Dermis blood vessel endothelial cell (primary cell): Measurements from ENCODE around the gene ADCY5. TPM values are rescaled to one million over a fixed set of nuclear protein-coding genes. Genes with fewer than 3 reads are reported as not detected.

Source experiments
- DNase-seq: peaks from one replicate; pipeline ENCODE4 v3.0.0; 2010
- total RNA-seq: library from RNA; depleted of rRNA; stranded (reverse); fragments of >200 nt; gene quantifications from 2 replicates; pipeline ENCODE4 v1.2.3, GENCODE V29; 2014

Gene ADCY5
- total RNA-seq, 1 donor from 2014 or later, result 0.17 TPM

DNA sequence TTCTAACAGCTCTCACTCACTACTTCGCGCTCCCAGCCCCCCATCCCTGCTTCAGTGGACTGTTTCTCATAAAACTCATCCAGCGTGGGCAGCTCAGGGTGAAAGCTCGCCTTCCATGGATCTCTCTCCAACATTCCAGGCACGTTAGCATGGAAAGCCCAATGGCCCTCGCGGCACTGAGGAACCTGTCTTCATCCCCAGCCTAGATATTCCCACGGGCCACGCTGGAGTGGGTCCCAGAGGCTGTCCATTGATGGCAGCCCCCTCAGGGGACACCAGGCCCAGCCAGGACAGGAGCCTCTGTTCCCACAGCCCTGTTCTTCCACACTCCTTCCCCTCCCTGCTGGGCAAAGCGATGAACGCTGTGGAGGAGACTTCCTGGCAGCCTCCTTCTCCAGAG lies 126.0 kb downstream of the ADCY5 start:
- DNase-seq, result no peak

DNA sequence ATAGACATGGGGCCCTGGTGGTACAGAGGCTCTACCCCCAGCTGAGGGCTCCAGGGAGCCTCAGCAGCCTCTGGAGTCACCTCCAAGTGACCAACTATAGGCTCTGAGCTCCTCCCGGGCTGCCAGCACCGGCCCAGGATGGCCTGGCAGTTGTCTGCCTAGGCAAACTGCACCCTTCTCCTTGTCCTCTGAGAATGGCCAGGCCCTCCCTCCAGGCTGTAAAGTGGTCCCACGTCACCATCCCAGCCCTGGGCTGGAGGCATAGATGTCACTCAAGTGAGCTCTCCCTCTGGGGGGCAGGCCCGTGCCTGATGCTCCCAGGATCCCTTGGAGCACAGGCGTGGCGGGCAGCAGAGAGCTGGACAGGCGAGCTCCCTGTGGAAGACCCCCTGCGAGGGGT lies 127.1 kb downstream of the ADCY5 start:
- no peak for DNase-seq

DNA sequence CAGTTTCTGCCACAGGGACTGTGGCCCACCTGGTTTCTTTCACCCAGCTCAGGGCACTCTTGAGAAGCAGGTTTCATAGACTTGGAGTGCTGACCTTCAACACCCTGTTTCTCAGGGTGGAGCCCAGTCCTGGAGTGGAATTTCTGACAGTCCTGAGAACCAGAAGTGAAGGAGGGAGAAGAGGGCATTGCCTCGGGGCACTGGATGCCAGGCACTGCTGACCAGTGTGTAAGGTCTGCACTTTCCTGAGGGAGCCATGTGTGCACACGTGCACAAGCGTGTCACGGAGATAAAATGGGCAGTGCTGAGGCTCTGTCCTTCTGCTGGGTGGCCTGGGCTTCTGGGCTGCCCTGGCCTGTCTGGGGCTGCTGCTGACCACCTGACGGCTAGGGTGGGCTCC lies 128.7 kb downstream of the ADCY5 start:
- DNase-seq, result no peak

DNA sequence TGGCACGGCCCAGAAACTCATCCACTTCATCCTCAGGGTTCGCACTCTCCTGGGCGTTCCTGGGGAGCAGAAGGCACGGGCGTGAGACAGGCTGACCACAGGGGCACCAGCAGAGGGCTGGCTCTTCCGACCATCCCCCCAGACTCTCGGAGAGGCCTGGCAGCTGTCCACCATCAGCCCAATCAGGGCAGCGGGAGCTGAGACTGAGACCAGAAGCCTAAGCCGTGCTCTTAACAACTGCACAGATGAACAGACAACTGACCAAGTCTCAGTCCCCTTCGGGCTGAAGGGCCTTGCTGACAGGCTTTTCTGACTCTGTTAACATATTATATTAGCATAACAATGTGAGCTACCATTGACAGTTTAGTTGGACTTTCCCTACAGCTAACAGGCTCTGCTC lies 129.1 kb downstream of the ADCY5 start:
- DNase-seq, result no peak

DNA sequence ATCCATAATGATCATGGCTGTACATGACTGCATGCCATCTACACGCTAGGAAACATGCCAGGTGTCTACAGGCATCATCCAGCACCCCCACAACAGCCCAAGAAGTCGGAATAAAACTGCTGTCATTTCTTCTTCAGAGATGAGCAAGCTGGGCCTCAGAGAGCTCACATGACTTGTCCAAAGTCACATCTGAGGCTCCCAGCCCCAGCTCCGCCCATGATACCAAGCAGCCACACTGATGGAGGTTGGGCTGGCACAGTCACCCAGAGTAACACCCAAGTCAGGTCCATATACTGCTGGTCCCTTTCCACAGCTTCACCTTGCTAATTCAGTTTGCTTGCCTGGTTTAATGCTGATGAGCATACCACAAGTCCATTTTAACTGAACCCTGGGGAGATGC lies 130.5 kb downstream of the ADCY5 start:
- no peak for DNase-seq

DNA sequence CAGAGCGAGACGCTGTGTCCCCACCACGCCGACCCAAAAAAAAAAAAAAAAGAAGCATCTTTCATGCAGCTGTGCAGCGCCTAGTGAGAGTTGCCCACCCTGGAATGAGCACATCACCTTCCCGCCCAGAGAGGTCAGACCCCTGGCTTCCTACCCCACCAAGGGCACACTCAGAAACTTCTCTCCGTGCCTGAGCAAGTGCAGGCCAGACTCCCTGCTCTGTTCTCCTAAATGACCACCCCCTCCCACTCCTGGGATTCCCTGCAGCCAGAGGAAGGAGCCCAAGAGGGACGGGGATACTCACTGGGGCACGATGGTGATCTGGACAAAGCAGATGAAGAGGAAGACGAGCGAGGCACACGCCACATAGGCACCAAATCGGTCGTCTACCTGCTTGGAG lies 131.2 kb downstream of the ADCY5 start:
- no peak for DNase-seq

DNA sequence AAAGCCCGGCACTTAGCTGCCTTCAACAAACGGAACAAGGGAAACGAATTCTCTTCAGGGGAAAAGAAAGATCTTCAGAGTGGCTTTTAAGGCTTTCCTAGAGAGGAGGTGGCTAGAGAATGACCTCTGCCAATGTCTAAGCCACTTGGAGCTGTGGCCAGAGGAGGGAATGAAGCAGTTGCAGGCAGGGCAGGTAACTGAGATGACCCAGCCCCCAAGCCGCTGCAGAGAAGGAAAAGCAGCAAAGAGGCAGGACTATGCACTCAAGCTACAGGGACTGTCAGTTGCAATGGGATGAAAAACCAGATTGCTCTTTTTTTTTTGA lies 133.7 kb downstream of the ADCY5 start:
- no peak for DNase-seq

DNA sequence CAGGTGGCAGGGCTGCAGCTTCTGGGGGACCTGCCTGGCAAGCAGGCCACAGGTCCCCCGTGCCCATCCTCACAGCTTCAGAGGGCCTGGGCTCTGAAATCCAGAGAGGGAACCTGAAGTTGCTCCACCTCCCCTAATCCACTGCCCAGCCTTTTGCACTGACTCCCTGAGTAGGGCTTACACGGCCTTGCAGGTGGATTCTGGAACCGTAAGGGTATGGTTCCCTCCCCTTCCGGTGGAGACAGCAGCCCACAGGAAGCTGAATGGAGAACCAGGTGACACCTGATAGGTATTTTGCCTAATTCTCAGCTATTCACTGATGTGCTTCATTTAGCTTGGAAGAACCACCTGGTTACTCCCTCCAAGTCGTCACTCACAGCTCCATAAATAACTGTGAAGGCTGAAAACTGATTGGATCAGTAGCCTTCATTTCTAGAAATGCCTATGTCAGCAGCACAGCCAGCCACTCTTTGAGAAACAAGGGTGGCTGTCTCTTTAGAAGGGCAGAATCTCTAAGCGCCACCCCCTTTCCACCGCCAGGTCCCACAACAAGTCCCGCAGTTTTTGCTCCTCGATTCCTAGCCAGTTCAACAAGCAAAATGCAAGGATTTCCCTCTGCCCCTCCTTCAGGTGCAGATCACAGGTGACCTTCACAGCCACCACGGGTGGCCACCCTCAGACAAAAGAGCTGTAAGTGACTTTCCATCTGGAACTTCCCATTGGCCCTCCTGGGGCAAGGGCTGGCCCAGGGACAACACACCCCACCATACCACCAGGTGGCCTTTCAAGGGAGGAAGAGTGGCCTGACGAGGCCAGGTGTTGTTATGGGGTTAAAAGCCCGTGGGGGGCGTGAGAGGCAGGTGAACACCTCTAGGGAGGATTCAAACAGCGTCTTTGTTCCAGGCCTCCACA lies 134.3 kb downstream of the ADCY5 start:
- no peak for DNase-seq

DNA sequence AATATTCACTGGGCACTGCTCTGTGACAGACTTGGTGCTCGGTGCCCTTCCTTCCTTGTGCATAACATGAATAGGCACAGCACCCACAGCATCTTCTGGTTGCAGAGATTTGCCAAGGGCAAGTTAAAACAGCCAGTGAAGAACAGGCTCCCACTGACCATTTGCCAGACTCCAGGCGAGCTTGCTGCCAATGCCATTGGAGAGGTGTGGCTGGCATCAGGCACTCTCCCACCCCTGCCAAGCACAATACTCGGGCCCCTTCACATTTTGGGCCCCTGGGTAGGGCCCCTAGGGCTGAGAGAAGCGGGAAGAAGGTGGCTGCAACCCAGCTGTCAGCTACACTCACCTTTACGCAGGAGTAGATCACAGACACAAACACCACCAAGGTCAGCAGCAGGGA lies 135.0 kb downstream of the ADCY5 start:
- DNase-seq, result no peak

DNA sequence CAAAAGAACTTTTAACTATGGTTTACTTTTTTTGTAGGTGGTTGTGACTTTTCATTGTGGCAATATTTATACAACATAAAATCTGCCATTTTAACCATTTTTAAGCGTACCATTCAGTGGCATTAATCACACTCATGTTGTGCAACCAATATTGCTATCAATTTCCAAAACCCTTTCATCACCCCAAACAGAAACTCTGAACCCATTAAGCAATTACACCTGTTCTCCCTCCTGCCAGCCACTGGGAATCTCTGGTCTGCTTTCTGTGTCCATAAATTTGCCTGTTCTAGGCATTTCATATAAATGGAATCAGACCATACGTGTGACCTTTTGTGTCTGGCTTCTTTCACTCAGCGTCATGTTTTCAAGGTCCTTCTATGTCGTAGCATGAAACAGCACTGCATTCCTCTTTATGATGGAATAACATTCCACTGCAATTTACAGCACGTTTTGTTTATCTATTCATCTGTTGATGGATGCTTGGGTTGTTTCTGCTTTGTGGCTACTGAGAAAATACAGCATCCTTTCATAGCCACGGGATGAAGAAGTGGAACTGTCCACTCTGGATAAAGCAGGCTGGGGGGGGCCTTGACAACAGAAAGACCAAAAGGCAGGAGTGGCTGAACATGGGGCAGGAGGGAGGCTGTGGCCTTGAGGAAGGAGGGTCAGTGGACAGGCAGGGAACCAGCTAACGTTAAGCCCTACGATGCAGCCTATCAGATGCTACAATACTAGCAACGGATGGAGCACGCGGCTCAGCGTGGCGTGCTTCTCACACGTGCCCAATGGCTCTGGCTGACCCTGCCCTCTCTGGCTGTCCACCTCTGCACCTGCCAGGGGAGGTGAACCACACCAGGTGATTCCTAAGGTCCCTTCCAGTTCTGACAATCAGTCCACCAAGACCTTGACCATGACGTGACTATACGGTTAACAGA lies 136.3 kb downstream of the ADCY5 start:
- no peak for DNase-seq

DNA sequence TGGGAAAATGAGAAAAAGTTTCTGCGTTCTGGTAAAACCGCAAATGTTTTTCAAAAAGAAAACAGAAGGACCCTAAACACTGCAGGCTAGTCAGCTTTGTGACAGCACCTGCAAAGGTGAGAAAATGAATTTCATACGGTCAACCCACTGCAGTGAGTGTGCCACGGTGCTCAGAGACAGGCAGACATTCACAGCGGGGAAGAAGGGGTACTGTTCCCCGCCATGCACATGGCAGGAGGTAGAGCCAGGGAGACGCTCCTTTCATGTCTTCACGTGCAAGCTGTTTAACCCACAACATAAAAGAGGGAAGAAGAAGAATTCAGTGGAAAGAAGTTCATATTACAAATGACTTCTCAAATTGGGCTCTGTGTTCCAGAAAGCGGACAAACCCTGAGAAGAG lies 137.7 kb downstream of the ADCY5 start:
- no peak for DNase-seq

DNA sequence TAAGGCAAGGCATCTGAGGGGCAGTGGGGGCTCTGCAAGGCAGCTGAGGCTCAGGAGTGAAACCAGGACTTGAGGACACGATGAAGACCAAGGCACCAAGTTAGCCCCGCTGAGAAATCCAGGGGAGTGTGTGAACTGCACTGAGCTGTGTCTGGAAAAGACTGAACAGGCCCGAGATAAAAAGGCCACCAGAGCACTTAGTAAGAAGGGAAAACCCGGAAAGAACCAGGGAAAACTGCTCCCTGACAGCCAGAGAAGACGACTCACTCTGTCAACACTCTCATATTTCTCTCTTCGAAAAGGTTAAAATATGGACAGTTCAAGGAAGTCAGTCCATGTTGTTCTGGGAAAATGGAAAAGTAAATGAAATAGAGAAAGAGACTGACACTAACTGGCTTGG lies 138.1 kb downstream of the ADCY5 start:
- no peak for DNase-seq

DNA sequence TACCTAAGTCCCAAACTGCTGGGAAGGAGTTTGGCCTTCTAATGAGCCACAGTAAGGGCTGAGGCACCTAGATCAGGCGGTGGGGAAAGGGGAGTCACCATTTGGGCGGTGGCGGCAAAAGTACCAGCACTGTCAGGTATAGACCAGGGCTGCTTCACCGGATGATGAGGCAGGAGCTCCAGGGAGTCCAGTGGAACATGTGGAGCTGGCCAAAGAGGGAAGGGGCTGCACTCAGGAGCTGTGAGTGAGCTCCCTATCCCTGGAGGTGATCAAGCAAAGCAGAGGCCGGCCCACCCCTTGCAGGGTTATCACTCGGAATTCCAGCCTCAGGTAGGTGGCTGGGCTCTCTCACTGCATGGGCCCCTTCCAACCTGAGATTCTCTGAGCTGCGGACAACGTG lies 138.7 kb downstream of the ADCY5 start:
- DNase-seq, result no peak

DNA sequence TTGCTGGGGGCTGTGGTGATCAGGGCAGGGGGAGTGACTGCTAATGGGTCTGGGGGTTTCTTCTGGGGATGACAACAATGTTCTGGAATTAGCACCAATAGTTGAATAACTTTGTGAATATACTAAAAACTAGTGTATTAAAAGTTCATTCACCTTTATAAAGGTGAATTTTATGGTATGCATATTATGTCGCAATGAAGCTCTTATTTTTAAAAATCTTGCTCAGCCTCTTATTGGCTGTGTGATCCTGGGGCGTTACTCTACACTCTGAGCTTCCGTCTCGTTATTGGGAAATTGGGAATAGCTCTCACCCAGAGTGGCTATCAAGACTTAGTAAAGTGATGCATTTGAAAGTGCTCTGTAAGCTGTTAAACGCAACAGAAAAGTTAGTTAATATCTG lies 141.8 kb downstream of the ADCY5 start:
- DNase-seq, result no peak

DNA sequence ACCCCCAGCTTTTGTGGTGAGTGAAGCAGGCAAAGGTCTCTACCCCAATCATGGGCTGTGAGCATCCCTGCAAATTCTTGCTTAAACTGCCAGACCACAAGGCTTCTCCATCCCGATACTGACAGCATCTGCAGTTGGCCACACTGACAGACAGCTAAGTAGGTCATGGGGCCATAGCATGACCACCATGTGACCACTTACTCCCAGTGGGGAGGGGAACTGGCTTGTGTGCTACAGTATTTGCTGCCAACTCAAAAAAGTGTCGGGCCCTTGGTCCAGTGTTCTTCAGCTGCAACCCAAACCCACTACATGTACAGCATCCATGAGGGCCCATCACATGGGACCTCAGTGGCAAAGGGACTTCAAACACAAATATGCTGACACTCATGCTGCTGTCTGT lies 143.7 kb downstream of the ADCY5 start:
- no peak for DNase-seq

DNA sequence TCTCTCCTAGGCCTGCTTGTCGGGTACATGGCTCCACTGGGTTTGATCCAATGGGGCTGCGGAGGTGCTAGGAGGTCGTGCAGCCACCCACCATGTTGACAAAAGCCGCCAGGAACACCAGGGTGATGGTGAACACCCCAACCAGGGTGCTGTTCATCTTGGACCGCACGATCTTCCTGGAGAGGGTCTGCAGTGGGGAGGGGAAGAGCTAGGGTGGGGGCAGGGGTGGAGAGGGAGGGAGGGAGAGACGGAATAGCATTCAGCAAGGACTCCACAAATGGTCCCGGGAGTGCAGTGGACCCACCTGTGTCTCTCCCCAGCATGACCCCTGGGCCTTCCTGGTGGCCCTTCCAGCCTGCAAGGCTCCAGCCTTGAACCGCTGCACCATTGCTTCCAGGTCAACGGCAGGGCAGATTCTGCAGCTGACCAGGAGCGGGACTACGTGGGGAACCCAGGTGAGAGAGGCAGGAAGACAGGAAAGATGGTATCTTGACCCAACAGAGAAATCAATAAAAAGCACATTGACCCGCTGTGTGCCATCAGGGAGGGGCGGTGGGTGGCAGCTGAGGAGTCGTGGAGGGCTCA lies 144.8 kb downstream of the ADCY5 start:
- no peak for DNase-seq

DNA sequence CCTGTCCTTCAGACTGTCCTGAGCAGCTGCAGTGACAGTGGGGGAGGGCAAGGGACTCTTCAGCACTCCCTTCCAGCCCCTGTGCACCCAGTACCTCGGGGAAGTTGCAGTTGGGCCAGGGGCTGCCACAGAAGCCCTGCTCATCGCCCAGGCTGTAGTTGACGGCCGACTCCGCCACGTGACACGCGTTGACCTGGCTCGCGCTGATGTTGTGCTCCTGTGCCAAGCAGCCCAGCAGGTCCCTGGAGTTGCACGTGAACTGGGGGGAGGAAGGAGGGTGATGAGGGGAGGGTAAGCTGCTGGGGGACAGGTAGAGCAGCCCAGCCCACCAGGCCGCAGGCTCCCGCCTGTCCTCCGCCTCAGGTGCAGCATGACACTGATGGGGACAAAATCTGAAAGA lies 145.9 kb downstream of the ADCY5 start:
- no peak for DNase-seq

DNA sequence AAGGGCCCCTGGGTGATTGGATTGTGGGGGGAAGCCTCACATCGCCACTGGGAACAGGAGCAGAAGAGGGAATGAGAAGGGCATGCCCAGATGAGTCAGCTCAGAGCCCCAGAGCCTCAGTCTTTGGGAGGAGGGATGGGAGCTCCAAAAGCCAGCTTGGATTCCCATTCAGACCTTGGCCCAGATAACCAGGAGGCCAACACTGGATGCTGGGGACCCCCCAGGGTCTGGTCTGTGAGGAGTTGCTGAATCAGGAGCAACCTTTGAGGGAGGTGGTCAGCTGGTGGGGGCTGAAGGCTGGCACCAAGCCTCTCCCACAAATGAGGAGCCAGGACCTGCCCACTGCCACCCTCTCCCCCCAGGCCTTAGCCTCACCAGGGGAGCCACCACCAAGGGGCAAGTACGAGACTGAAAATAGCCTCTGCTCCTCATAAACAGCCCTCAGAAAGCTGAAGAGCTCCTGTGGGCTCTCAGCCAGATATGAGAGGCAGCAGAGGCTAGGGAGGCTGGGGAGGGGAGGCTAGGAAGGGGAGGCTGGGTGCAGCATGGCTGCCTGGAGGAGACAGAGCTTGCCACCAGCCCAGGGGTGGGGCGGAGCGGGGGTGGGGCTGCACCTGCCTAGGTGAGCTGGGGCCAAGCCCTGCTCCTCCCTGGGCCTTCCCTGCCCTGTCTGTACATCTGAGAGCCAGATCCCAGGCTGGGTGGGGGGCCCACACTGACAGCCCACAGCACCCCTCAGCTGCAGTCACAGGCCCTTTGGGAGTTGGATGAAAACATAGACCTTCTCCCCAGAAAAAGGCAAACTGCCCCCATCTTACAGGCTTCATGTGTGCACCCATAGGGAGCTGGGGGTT lies 147.3 kb downstream of the ADCY5 start:
- DNase-seq, result no peak

DNA sequence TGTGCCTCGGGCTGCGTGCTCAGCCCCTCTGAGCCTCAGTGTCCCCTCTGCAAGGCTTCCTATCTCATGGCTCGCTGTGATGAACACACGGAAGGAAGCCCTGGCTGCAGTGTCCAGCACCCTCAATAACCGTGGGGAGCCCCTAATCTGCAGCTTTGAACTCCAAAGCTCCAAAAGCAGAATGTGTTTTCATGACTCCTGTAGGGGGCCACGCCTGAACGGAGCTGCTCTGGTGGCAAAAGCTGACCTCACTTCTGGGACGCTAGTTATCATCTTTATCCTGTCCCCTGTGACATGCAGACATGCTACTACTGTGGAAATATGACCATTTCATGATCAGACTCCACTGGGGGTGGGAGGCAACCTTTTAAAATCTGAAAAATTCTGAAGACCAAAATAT lies 148.3 kb downstream of the ADCY5 start:
- no peak for DNase-seq

DNA sequence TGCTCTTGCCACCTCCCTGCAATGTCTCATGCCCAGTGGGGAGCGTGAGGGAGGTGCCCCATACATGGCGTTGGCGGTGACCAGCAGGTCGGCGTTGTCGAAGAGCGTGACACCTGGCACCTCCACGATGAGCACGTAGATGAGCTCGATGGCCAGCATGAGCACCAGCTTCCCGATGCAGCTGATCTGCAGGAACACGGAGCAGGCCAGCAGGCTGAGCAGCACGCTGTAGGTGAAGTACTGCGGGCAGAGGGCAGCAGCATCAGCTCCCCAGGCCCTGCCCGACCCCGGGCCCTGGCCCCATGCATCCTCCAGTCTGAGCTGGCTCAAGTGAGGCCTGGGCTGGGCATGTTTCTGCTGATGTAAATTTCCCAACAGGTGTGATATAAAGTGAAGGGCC lies 148.8 kb downstream of the ADCY5 start:
- no peak for DNase-seq

DNA sequence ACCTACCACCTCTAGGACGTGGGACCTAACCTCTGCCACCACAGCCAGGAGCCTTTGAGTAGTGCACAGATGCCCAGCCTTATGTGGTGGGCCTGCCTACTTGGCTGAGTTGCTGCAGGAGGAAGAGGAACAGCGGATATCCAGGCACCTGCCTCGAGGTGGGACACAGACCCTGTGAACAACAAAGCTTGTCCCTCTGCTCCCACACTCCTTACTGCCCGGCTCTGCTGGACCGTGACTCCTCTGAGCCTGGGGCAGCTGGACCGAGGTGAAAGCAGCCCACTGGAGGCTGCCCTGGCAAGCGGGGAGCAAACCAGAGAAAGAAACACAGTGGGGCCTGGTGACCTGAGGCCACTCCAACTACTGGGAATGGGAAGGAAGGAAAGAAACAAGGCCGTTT lies 149.3 kb downstream of the ADCY5 start:
- no peak for DNase-seq

DNA sequence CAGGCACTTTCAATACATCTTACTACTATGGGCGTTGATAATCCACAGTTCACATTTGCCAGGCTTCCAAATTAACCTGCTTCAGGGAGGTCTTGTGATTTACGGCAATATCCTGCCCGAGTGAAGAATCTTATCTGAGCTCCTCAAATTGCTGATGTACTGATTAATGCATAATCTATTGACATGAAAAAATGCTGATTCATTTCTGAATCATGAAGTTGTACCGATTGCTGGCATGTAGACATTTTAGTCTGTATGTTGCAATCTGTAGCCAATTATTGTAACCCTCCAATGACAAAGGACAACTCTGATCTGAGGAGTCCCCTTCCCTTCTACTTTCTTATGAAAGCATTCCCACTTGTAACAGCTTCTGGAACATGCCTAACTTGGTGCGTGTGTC lies 150.0 kb downstream of the ADCY5 start:
- DNase-seq, result no peak

DNA sequence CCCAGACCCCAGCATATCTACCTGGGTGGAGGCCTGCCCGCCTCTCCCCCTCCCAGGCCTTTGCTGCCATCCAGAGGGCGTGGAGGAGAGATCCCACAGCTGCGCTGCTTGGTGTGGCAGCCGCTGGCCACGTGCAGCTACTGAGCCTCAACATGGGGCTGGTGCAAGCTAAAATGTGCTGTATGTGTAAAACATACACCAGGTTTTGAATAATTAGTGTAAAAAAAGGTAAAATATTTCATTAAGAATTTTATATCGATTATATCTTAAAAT lies 151.3 kb downstream of the ADCY5 start:
- peak; percentile 10 for DNase-seq
